ENCODE results near the gene PRRT4.

The PRRT4 gene

GRCh38 chr7:128350708-128351295 lies 10.7 kb downstream of the PRRT4 start (continued):
- TF ChIP-seq CSRNP3 (CRISPR knock-in tag; IDR thresholded peaks at IDR 0.05) (no peak), ZFP30 (CRISPR knock-in tag; IDR thresholded peaks at IDR 0.05) (no peak), TOX (CRISPR knock-in tag; IDR thresholded peaks at IDR 0.05; ENCODE audit: borderline replicate concordance) (no peak), RARB (CRISPR knock-in tag; IDR thresholded peaks at IDR 0.05) (no peak), ISL1 (CRISPR knock-in tag; IDR thresholded peaks at IDR 0.05) (no peak)

GRCh38 chr7:128349466-128349825 lies 12.0 kb downstream of the PRRT4 start:
- TF ChIP-seq ARNTL (CRISPR knock-in tag; IDR thresholded peaks at IDR 0.05; ENCODE audit: borderline replicate concordance, low read depth) (no peak), CREB5 (CRISPR knock-in tag; IDR thresholded peaks at IDR 0.05; ENCODE audit: low read depth) (no peak), PATZ1 (CRISPR knock-in tag; IDR thresholded peaks at IDR 0.05; ENCODE audit: borderline replicate concordance) (no peak), SNAI2 (CRISPR knock-in tag; IDR thresholded peaks at IDR 0.05) (no peak), PPARA (CRISPR knock-in tag; IDR thresholded peaks at IDR 0.05; ENCODE audit: borderline replicate concordance) (no peak), CSDC2 (CRISPR knock-in tag; IDR thresholded peaks at IDR 0.05) (no peak), OSR1 (CRISPR knock-in tag; IDR thresholded peaks at IDR 0.05) (no peak), GLIS3 (CRISPR knock-in tag; IDR thresholded peaks at IDR 0.05) (no peak), POU6F1 (CRISPR knock-in tag; IDR thresholded peaks at IDR 0.05; ENCODE audit: borderline replicate concordance, low read depth) (no peak), ZFP3 (CRISPR knock-in tag; IDR thresholded peaks at IDR 0.05) (no peak), CSRNP3 (CRISPR knock-in tag; IDR thresholded peaks at IDR 0.05) (no peak)
- peak; percentile 14; the same call in 1 of the 3 replicates for ATAC-seq

GRCh38 chr7:128347647-128348097 lies 13.8 kb downstream of the PRRT4 start:
- TF ChIP-seq ZNF70 (CRISPR knock-in tag; IDR thresholded peaks at IDR 0.05), result peak; percentile 55; the same call in 1 of the 2 replicates
- 0 out of 2 replicates have a peak, but pooled peaks have one; percentile 38 for TF ChIP-seq TCF4 (CRISPR knock-in tag; IDR thresholded peaks at IDR 0.05; ENCODE audit: borderline replicate concordance)
- no peak for TF ChIP-seq ESRRG (CRISPR knock-in tag; IDR thresholded peaks at IDR 0.05)

GRCh38 chr7:128344431-128344774 lies 17.1 kb downstream of the PRRT4 start:
- TF ChIP-seq TOX (CRISPR knock-in tag; IDR thresholded peaks at IDR 0.05; ENCODE audit: borderline replicate concordance) (no peak), PPARA (CRISPR knock-in tag; IDR thresholded peaks at IDR 0.05; ENCODE audit: borderline replicate concordance) (no peak), SNAI2 (CRISPR knock-in tag; IDR thresholded peaks at IDR 0.05) (no peak), PATZ1 (CRISPR knock-in tag; IDR thresholded peaks at IDR 0.05; ENCODE audit: borderline replicate concordance) (no peak), TSHZ2 (CRISPR knock-in tag; IDR thresholded peaks at IDR 0.05) (no peak), ZFP3 (CRISPR knock-in tag; IDR thresholded peaks at IDR 0.05) (no peak), BACH2 (CRISPR knock-in tag; IDR thresholded peaks at IDR 0.05; ENCODE audit: borderline replicate concordance) (no peak), TCF4 (CRISPR knock-in tag; IDR thresholded peaks at IDR 0.05; ENCODE audit: borderline replicate concordance) (no peak), CSRNP3 (CRISPR knock-in tag; IDR thresholded peaks at IDR 0.05) (no peak), RARB (CRISPR knock-in tag; IDR thresholded peaks at IDR 0.05) (no peak), ARNTL (CRISPR knock-in tag; IDR thresholded peaks at IDR 0.05; ENCODE audit: borderline replicate concordance, low read depth) (no peak)
- ATAC-seq, result no peak

More at GRCh38 chr7:128347647-128348097, 13.8 kb downstream of the PRRT4 start:
- ATAC-seq, result peak; percentile 75

Data from SK-N-SH treated with all-trans-retinoic acid at 6 μM for 48 hours (cell line).